Middle frontal gyrus (tissue), 1 donor: ENCODE results near the gene WDR4.
"Not testable (repeated sequence)": the region's sequence is repeated elsewhere in the genome, so short reads cannot be mapped to it uniquely, and the experiment has no call there.

Source experiments
- DNase-seq: peaks from one replicate; pipeline ENCODE4 v3.0.0-alpha.2; 2015; ENCODE audit warnings: low spot score; ENCODE audit errors: extremely low spot score

Gene WDR4

DNA sequence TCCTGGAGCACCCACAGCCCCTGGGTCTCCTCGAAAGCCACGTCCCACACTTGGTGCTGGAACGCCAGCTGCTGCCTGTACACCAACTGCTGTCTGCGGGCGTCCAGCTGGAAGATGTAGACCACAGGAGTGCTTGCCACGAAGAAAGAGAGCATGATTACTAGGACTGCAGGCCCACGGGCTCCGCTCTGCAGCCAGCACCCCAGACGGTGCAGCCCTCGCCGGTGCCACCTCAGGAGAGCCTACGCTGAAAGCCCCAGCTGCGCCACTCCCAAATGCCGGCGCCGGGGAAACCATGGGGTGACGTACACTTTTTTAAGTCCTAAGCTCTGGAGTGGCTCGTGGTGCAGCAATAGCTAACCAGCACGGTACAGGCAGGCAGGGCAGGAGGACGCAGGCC lies 25.7 kb downstream of the WDR4 start:
- no peak for DNase-seq

DNA sequence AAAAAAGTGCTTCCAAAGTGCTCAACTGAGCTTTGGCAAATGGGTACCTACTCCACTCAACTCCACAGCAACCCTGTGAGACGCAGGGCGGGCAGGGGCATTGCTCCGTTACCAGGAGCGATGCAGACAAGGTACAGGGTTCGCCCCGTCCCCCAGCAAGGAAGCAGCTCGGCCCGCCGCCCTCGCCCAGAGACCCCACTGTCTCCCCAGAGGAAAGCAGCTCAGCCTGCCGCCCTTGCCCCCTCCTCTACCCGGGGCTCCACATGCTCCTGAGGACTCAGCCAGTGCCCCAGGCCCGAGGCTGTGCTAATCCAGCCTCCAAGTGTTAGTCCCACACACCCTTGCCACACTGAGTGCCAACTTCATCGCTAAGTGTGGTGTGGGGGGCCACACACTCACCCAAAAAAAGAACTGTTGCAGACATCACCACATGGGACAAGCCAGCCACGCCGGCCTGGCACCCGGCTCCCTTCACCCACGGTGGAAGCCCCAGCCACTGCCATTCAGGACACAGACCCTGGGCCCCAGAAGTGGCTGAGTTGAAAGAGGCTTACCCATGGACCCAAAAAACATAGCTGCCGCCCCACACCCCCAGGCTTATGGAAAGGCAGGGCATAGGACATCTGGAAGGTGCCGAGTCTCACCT lies 26.3 kb downstream of the WDR4 start:
- no peak for DNase-seq

DNA sequence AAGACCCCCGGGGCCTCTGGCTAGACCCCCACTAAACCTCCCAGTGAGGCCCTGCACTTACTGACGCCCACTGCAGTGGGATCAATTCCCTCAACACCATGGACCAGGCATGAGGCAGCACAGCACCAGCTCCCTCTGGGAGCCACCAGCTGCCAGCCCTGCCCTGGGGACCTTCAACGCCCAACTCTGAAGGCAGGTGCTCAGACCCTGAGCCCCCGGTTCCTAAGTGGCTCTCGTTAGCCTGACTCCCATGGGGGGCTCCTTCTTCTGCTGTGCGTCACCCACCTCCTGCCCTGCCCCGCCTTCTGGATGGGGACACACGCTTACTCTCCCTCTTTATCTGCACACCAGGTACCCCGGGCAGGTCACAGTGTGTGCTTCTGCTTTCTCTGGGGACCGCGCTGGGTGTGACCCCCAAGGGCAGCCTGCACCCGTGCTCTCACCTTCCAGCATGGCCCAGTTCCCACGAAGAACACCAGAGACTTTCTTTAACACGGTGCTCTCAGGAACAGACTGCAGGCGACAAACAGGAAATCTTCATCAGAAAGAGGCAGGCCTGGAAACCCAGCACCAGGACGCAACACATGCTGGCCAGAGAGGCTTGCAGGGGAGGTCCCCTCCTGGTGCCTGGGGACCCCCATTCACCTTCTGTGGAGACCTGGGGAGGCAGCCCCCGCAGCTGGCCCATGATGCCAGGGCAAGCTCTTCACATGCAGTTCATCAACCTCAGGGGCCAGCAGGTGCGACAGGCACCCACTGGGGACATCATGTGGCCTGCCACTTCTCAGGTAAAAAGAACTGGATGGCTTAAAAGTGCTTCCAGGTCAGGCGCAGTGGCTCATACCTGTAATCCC lies 27.3 kb downstream of the WDR4 start:
- DNase-seq, result no peak

DNA sequence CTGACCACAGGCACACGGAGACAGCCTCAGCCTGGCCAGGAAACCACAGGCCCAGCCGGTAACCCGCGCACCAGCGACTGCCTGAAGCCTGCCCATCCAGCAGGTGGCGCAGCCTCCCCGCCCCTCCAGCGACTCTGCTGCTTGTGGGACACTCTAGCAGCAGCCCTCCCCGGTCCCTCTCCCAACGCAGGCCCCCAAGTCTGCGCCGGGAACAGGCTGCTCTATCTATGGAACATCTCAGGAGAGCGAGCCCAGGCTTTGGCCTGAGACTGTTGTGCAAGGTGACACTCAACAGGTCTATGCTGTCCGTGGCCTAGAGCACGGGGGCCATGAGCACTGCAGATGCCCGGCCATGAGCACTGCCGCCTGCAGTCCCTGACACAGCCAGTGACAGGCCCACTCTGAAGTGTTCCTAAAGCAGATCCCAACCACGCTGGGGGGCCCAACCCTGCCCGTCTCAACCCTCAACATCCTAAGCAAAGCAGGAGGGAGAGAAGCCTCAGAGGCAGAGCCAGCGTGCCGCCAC lies 28.4 kb downstream of the WDR4 start:
- no peak for DNase-seq

DNA sequence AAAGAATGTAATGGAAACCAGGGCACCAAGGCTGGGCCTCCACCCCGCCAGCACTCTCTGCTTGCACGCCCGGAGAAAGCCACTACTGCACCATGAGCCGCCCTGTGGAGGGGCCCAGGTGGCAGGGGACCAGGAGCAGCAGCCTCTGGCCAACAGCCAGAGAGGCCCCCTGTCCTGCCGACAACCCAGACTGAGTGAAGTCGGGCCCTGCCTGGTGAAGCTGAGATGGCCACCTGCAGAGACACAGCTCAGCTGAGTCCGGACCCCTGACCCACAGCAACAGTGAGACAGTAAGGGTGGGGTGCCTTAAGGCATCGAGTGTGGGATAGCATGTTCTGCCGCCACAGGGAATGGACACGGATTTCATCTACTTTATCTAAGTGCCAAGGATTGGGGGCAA lies 28.9 kb downstream of the WDR4 start:
- DNase-seq, result no peak

DNA sequence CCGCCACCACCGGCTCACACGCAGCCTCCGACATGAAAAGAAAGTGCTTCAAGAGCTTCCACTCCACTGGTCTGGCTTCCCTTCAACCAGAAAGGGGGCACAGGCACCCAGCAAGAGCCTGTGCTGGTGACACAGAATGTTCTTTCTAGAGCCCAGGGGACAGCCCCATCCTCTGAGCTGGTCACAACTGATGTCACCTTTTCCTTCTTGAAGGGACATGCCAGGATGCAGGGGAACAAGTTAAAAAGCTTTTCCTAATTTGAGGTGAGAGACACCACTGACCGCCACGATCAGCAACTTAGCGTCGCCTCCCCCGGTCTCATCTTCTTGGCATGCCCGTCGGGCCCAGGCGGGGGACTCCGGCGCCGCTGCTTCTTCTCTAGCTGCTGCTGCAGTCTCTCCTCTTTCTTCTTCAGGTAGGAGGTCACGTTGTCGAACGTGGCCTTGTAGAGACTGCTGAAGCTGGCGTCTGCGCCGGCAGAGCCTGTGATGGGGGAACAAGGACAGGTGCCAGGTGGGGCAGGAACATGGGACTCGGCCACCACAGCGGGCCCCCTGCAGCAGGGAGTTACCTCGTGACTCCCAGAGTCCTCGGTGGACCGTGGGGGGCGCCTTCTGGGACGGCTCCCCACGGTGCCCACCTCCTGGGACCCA lies 29.5 kb downstream of the WDR4 start:
- no peak for DNase-seq

DNA sequence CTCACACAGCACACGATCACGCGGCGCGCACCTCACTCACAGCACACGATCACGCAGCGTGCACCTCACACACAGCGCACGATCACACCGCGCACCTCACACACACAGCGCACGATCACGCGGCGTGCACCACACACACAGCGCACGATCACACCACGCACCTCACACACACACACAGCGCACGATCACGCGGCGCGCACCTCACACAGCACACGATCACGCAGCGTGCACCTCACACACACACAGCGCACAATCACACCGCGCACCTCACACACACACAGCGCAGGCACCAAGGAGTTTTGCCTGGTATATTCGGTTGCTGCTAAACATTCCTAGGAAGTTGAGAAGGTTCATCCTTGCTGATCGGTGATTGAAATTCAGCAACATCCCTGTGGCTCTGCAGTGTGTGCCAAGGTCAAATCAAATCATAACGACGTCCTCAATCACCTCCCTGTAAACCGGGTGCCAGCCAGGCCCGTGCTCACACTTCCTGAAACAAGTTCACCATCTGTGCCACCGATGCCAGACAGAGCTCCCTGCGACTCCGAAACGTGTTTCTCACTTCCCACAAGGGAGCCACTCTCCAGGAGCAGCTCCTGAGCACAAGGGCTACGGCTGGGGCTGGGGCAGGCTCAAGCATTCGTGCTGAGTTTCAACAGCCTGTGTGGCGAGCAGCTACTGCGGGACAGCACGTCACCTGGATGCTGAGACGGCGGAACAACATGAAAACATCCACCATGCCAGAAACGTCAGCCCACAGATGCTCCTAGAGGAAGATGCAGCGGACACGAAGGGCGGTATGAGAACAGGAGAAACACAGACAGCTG lies 30.2 kb downstream of the WDR4 start:
- DNase-seq, result no peak

DNA sequence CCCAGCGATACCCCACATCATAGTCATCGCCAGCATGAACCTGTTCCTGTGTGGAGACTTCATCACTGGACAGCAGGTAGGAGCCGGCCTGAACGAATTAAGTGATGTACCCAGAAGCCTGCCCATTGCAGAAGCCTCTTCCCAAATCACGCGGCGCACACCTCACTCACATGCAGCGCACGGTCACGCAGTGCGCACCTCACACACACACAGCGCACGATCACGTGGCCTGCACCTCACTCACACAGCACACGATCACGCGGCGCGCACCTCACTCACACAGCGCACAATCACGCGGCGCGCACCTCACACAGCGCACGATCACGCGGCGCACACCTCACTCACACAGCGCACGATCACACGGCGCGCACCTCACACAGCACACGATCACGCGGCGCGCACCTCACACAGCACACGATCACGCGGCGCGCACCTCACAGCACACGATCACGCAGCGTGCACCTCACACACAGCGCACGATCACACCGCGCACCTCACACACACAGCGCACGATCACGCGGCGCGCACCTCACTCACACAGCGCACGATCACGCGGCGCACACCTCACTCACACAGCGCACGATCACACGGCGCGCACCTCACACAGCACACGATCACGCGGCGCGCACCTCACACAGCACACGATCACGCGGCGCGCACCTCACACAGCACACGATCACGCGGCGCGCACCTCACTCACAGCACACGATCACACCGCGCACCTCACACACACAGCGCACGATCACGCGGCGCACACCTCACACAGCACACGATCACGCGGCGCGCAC lies 31.0 kb downstream of the WDR4 start:
- not testable (repeated sequence) for DNase-seq

DNA sequence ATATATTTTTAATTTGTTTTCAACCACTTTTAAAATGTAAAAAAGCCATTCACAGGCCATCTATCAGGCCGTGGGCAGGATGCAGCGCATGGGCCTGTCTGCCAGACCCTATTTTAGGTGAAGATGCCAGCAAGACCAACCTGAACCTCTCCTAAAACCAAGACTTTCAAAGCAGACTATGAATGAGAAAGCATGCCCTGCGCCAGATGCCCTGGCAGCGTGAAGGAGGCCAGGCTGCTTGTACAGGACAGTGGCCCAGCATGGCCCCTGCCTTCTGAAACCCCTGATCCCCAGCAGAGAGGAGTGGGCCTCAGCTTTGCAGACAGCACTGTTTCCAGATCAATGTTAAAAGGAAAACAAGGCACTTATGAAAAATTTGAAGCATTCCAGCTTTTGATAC lies 31.6 kb downstream of the WDR4 start:
- DNase-seq, result no peak

DNA sequence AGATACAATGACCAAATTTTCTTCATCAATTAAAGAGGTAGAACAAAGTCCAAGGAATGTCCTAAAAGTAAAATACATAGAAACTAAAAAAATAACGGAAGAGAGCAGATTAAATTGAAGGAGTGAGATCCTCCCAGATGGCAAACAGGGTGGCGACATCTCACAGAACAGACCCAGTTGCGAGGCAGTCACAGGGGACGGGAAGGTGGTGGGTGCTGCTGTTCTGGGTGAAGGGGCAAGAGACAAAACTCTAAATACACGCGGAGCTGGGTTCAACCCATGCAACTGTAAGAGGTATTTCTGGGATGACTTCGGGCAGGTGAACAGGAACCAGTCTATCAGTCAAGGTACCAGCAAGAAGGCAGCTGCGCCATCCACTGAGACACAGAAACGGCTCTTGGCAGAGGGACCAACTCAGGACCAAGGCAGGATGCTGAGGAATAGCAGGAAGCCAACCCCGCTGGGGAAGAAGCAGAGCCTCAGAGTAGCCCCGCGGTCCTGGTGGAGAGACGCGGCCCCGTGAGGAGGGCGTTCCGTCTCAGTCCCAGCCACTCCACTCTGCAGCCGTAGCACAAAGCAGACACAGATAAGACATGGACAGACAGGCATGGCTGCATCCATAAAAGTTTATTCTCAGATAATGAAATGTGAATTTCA lies 32.2 kb downstream of the WDR4 start:
- DNase-seq, result no peak

DNA sequence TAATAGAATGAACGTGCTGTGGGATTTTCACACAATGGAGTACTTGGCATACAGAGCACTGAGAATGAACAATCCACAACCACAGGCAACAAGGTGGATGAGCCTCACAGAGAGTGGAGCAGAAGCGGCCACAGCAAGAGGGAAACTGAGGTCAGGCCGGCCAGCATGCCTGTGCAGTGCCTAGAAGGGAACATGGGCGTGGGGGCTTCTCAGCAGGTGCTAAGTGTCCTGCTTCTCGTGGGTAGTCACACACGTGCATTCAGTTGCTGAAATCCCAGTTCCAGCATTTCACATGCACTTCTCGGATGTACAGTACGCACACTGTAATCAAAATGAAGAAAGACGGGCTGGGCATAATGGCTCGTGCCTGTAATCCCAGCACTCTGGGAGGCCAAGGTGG lies 33.1 kb downstream of the WDR4 start:
- DNase-seq, result no peak

DNA sequence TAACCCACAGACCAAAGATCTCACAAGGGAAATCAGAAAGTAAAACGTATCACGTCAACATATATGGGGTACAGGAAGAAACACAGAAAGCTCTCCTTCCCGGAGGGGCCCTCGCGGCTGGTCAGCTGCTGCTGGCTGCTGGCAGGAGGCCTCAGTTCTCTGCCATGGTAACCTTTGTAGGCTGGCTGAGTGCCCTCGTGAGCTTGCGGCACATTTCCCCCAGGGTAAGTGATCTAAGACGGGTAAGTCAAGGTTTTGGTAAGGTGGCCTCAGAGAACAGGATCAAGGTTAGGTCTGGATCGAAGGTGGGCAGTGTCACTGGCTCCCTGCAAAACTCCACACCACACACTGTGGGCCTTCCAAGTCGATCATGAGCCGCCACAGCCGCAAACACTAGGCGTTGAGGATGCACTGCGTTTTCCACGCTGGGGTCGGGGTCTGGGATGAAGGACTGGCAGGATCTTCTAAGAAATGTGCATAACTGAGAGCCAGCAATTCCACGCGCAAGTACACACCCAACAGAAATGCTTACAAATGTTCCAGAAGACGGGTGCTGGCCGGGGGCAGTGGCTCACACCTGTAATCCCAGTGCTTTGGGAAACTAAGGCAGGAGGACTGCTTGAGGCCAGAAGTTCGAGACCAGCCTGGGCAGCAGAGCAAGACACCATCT lies 33.9 kb downstream of the WDR4 start:
- no peak for DNase-seq

DNA sequence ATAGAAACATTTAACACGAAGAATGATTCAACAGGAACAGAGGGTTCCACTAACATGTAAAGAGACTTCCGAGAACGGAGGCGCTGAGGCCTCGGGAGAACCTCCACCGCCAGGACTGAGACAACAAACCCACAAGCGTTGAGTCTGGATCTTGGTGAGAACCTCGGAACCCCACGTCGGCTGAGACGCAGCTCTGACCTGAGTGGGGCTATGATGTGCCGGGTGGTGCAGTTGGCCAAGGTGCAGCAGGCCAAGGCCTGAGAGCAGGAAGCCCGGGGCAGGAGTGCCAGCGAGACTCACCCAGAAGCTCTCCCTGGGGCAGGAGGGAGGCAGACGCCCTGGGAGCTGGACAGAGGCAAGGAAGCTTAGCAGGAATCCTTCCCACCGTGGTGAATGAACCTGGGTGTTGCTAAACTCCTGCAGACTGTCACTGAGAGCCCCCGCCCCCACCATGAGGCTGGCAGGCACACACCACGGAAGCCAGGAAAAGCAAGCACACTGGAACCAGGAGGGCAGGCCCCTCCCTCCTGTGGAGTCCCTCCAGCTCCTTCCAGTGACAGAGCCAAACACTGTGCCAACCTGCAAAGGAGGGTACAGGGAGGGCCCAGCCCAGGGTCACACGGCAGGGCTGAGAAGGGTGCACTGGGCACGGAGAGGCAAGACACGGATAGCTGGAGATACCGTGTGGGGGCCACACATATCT lies 34.8 kb downstream of the WDR4 start:
- DNase-seq, result no peak

DNA sequence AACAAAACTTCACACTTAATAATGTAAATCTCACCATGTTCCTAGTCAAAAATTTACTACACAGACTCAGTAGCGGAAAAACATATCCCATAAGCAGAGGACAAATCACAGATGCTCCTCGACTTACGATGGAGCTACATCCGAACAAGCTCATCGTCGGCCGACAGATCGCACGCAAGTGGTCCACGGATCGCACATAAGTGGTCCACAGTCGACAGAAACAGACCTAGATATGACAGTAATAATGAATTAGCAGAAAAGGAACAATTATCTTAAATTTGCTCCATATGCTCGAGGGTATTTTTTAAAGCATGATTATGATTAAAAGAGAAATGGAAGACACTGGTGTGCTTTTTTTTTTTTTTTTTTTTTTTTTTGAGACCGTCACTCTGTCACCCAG lies 36.3 kb downstream of the WDR4 start:
- no peak for DNase-seq

DNA sequence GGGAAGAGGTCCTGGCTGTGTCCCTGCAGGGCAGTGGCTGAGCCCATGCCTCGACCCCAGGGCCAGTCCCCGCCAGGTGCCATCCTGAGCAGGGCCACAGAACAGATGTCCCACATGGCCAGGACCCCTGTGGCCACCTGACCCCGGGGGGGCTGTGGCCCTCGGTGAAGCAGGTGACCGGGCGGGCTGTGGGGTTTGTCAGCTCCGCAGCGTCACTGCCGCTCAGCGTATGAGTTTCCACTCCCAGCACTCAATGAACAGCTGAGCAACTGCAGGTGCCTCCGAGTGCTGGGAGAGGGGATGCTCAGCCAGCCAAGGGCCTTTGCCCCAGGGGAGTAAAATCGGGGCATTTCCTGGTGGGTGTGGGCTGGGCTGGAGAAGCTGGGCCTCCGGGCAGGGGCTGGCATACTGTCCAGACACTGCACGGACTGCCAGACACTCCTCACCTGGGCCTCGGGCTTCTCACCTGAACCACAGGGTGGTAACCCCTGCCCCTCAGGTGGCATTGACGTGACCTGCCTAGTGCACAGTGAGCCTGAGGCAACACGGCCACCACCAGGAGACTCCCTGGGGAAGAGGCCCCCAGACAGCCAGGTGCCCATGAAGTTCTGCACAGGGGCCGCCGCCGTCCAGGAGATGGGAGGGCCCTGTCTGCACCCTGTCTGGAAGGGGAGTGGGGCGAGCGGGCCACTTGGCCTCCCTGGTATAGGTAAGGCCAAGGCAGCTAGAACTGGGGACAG lies 37.3 kb downstream of the WDR4 start:
- DNase-seq, result not testable (repeated sequence)

DNA sequence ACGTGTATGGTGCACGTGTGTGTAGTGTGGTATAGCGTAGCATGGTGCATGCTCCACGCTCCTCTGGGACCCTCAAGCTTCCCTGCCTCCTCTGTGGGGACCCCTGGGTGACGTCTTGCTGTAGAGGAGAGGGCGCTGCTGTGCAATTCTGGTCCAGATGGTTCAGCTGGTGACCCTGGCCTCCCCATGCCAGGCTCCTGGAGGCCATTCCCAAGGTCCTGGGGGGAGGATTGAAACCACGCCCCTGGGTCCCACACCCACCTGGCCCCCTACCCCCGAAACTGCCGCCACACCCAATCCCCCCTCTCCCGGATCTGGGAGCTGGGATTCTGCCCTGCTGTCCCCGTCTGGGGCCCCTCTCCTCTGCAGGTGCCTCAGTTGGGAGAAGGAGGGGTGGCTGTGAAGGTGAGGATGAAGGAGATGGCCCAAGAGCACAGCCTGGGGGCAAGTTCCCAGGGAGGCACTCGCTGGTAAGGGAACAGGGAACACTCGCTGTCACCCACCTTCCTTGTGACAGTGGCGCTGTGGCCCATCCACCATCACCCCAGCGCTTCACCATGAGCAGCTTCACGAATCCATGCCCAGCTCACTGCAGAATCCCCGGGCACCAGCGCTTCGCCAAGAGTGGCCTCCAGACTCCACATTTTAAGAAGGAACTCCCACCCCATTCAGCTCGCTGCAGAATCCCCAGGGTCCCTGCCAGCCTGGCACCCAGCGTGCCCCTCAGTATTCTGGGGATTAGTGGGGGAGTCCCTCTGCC lies 38.0 kb downstream of the WDR4 start:
- no peak for DNase-seq

DNA sequence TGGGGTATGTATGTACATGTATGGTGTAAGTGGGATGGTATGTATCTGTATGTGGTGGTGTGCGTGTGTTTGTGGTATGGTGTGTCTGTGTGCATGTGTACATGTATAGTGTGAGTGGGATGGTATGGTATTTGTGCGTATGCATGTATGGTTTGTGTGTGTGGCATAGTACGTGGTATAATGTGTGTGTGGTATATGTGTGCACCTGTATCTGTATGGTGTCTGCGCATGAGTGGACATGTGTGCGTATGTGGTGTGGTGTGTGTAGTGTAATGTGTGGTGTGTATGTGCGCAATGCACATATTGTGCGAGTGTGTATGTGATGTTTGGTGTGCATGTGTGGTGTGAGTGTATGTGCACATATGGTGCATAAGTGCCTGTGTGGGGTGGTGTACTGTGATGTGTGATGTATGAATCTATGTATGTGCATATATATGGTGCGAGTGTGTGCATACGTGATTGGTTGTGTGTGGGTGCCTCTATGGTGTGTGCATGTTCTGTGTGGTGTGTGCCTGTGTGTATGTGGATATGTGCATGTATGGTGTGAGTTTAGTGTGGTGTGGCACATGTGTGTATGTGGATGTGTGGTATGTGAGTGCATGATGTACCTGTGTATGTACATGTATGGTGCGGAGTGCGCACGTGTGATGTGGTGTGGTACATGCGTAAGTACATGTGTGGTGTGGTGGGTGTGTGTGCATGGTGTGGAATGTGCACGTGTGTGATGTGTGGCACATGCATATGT lies 38.8 kb downstream of the WDR4 start:
- no peak for DNase-seq
